ENCODE data around the gene AEN.

DNA sequence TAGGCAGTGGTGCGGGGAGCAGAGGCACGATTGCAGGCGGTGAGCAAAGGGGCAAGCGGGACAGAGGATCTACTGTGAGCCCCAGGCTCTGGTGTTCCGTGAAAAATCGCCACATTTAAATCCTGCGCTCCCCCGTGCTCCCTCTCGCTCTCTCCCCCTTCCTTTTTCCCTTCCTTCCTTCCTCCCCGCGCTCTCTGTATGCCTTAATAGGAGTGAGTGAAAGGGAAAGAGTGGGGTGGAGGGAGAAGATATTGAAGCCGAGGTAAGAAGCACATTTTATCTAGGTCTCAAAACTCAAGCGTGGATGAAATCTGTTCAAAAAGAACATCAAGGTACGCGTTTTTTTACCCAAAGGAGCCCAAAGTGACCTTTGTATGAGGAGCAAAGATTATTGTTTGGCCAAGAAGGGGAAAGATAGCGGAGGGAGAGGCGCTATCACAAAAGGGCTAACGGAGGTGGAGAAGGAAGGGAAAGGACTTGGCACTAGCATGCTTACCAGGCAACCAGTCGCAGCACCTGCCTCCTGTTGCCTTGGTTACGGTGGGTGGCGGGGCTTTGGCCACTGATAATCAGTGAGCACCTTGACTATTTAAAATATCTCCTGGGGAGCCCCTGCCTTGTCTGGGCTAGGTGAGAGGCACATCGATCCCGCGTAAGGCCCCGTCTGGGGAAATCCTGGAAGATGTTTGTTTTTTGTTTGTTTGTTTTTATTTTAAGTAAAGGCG, 14.9 kb upstream of the AEN start:
- TF ChIP-seq, protein P1, sequence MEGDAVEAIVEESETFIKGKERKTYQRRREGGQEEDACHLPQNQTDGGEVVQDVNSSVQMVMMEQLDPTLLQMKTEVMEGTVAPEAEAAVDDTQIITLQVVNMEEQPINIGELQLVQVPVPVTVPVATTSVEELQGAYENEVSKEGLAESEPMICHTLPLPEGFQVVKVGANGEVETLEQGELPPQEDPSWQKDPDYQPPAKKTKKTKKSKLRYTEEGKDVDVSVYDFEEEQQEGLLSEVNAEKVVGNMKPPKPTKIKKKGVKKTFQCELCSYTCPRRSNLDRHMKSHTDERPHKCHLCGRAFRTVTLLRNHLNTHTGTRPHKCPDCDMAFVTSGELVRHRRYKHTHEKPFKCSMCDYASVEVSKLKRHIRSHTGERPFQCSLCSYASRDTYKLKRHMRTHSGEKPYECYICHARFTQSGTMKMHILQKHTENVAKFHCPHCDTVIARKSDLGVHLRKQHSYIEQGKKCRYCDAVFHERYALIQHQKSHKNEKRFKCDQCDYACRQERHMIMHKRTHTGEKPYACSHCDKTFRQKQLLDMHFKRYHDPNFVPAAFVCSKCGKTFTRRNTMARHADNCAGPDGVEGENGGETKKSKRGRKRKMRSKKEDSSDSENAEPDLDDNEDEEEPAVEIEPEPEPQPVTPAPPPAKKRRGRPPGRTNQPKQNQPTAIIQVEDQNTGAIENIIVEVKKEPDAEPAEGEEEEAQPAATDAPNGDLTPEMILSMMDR (IDR thresholded peaks at IDR 0.05): no peak
- TF ChIP-seq POLR2AphosphoS5 (IDR thresholded peaks at IDR 0.05) (no peak), EP300 (IDR thresholded peaks at IDR 0.05) (no peak)
